ENCODE measurements around the gene SLC4A2. TPM values are rescaled to one million over a fixed set of nuclear protein-coding genes. Genes with fewer than 3 reads are reported as not detected.

Gene SLC4A2
- polyA plus RNA-seq, 2 of the 4 experiments (the other 2 are of a cell fraction) = 112 to 275 TPM

- peak; percentile 46 for TF ChIP-seq CTCF (IDR thresholded peaks at IDR 0.05)
- 0 out of 5 replicates have a peak, but pooled peaks of 1 of the 2 experiments have one; percentile 26 for TF ChIP-seq RAD21 (conservative IDR thresholded peaks at IDR 0.05 in 1 of 2, IDR thresholded peaks at IDR 0.05 in 1 of 2)
- no peak for TF ChIP-seq BHLHE40 (IDR thresholded peaks at IDR 0.05; ENCODE audit: low read depth, low read length)
- no peak for TF ChIP-seq MYC (IDR thresholded peaks at IDR 0.05; ENCODE audit: borderline replicate concordance, low read length)
- no peak for TF ChIP-seq TP53 (CRISPR knock-in tag; IDR thresholded peaks at IDR 0.05)
- WGBS (ENCODE audit: missing lambda C conversion rate) = 54% methylated on average over 6 of the region's 6 CpGs
- H3K4me1 ChIP-seq = peaks cover 36% of the 10 kb centered on the region
- POLR2A ChIA-PET = no interaction called here
- ATAC-seq (peak in 1 of 2 experiments; percentile 59; a peak in 3 of 6 replicates), DNase-seq (ENCODE audit: low read depth in 1 of 2, low spot score in 1 of 2) (peak; percentile 56 to 69), FAIRE-seq (no peak)
- no peak overlapping the region for H3K4me3 ChIP-seq
- H3K4me2 ChIP-seq = no peak overlapping the region
- CTCF ChIA-PET = interaction anchor here (0.7 to 27.1 kb wide), 13 partner anchors 16 to 134 kb away, joined by 3 to 412 read pairs (median 4); partner anchors contain the start of genes ABCB8 and SLC4A2
- no peak overlapping the region for H3K27ac ChIP-seq
- H3K9me3 ChIP-seq = no peaks in the 10 kb centered on the region
Measured at GRCh38 chr7:151091431-151091830, 32.0 kb downstream of the SLC4A2 start.

GRCh38 chr7:151091988-151092387 is 32.6 kb downstream of the SLC4A2 start:
- H3K4me1 ChIP-seq = peaks cover 36% of the 10 kb centered on the region
- 92% methylated on average over 14 of the region's 14 CpGs for WGBS (ENCODE audit: missing lambda C conversion rate)
- no peak overlapping the region for H3K4me3 ChIP-seq
- TF ChIP-seq CTCF (IDR thresholded peaks at IDR 0.05) (no peak), BHLHE40 (IDR thresholded peaks at IDR 0.05; ENCODE audit: low read depth, low read length) (no peak), RAD21 (conservative IDR thresholded peaks at IDR 0.05 in 1 of 2, IDR thresholded peaks at IDR 0.05 in 1 of 2) (no peak), EHF (CRISPR knock-in tag; IDR thresholded peaks at IDR 0.05) (no peak), MAFK (IDR thresholded peaks at IDR 0.05; ENCODE audit: partially characterized antibody) (no peak), HMGXB4 (CRISPR knock-in tag; IDR thresholded peaks at IDR 0.05; ENCODE audit: borderline replicate concordance) (no peak), REST (IDR thresholded peaks at IDR 0.05) (no peak), PHF8 (IDR thresholded peaks at IDR 0.05; ENCODE audit: borderline replicate concordance, low read depth) (no peak), CBX2 (IDR thresholded peaks at IDR 0.05; ENCODE audit: borderline replicate concordance, low read depth) (no peak), PBX3 (IDR thresholded peaks at IDR 0.05) (no peak), POLR2A (IDR thresholded peaks at IDR 0.05; ENCODE audit: low read length) (no peak), HOXA7 (CRISPR knock-in tag; IDR thresholded peaks at IDR 0.05) (no peak), NFE2L2 (conservative IDR thresholded peaks at IDR 0.05; ENCODE audit: low read length) (no peak), EHMT2 (IDR thresholded peaks at IDR 0.05; ENCODE audit: low read depth) (no peak), ZFP36 (IDR thresholded peaks at IDR 0.05; ENCODE audit: borderline replicate concordance, partially characterized antibody) (no peak), MAX (IDR thresholded peaks at IDR 0.05) (no peak), TP53 (CRISPR knock-in tag; IDR thresholded peaks at IDR 0.05) (no peak)
- H3K4me2 ChIP-seq = no peak overlapping the region
- DNase-seq (ENCODE audit: low read depth in 1 of 2, low spot score in 1 of 2) (no peak), ATAC-seq (no peak), FAIRE-seq (no peak)
- CTCF ChIA-PET = interaction anchor here (0.7 to 27.1 kb wide), 10 partner anchors 15 to 98 kb away, joined by 3 to 412 read pairs (median 3); no protein-coding TSS in a partner anchor
- H3K27ac ChIP-seq = no peak overlapping the region
- POLR2A ChIA-PET = no interaction called here
- H3K9me3 ChIP-seq = no peaks in the 10 kb centered on the region
